AG10803 (cell line): ENCODE measurements around the gene ABI1.

Source experiments
- DNase-seq: peaks from one replicate; pipeline ENCODE4 v3.0.0; 2010; ENCODE audit warnings: low read depth
- H3K4me3 ChIP-seq: 2 replicates; pipeline ENCODE4 v1.5.1; 2011; ENCODE audit warnings: mild to moderate bottlenecking, low read length, control low read depth
- CTCF ChIP-seq: conservative IDR thresholded peaks from 2 replicates; pipeline ENCODE4 v1.5.1; 2011; ENCODE audit warnings: mild to moderate bottlenecking, low read length, control low read depth, inconsistent platforms

Gene ABI1

DNA sequence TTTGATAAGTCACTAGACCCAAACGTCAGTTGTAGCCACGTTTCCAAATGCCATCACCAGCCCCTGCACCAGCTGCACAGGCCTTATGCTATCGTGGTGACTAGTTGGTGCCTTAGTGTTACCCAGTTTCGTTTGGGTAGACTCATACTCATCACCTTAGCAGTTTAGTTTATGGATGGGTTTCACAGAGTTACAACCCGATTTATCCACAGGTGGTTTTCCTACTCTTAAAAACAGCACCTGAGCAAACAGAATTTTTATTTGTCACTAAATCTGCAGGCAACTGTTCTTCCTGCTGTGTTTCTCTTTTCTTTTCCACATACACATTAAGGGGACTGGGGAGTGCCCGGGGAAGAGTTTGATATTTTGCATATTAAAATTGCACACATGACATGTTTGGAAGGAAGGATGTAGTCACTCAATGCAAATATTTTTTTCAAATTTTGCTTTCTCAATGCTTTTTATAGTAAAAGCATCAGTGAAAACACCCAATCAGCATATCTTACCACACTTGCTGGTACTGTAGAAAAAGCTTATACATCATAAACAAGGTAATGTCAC lies 121.6 kb downstream of the ABI1 start:
- no peak for TF ChIP-seq CTCF
- no peak overlapping the region for H3K4me3 ChIP-seq
- DNase-seq: no peak

GRCh38 chr10:26738301-26738911 lies 122.4 kb downstream of the ABI1 start:
- DNase-seq: peak; percentile 18
- H3K4me3 ChIP-seq: no peak overlapping the region
- no peak for TF ChIP-seq CTCF

DNA sequence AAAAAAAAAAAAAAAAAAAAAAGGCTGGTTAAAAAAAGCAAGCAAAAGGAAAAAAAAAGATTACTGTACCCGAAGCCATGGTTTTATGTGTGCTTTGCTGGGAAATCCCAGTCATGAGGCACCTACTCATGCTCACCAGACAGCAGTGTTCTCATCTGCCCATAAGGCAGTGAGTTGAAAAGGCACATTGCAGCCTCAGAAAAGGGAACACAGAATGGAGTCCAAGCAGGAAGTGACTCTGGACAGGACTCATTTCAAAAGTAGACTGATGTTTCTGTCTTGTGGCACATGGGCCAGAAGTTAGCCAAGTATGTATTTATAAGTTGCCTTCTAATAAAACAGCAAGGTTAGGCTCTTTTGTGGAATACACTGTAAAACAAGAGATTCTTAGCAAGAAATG lies 123.0 kb downstream of the ABI1 start:
- TF ChIP-seq CTCF: no peak
- peak; percentile 33 for DNase-seq
- H3K4me3 ChIP-seq: no peak overlapping the region

GRCh38 chr10:26735435-26735834 lies 125.3 kb downstream of the ABI1 start:
- no peak overlapping the region for H3K4me3 ChIP-seq
- no peak for DNase-seq
- TF ChIP-seq CTCF: no peak

DNA sequence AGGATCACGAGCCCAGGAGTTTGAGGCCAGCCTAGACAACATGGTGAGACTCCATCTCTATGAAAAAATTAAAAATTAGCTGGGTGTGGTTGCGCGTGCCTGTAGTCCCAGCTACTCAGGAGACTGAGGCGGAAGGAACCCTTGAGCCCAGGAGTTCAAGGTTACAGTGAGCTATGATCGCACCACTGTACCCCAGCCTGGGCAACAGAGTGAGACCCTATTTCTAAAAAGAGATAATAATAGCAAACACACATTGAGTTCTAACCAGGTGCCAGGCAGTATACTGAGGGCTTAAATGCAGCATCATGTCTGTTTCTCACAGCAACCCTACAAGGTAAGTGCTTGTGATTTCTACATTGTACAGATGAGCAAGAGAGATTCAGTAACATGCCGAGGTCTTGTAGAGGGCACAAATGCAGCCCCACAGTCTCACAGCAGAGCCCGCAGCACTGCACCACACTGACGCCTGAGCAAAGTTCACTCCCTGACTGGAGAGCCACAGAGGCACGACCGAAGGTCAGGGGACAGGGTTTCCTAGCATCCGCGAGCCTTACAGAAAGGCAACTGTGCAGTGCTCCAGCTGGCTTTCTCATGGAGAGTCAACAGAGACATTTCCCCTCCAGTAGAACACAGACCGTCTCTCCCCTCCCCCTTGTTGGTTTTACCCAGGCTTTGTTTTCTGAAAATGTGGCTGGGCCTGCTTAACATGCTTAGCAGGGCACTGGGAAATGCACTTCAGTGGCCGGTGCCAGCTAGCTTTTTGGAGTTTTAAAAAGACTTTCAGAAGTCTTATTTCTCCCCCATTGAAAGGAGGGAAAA lies 126.8 kb downstream of the ABI1 start:
- TF ChIP-seq CTCF: no peak
- H3K4me3 ChIP-seq: no peak overlapping the region
- no peak for DNase-seq

DNA sequence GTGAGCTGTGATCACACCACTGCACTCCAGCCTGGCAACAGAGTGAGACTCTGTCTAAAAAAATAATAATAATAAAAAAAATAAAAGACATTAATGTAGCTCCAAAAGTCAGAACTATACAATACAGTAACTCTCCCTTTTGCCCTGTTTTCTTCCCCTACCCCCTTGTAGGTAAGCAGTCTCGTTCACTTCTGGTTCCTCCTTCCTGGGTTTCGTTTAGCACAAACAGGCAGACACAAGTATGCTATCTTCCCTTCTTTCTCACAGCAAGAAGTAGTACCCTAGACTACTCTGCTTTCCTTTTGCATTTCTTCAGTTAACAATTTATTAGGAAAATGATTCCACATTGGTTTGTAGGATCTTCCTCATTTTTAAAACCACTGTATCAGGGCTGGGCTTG lies 130.2 kb downstream of the ABI1 start:
- no peak for DNase-seq
- no peak for TF ChIP-seq CTCF
- H3K4me3 ChIP-seq: no peak overlapping the region

DNA sequence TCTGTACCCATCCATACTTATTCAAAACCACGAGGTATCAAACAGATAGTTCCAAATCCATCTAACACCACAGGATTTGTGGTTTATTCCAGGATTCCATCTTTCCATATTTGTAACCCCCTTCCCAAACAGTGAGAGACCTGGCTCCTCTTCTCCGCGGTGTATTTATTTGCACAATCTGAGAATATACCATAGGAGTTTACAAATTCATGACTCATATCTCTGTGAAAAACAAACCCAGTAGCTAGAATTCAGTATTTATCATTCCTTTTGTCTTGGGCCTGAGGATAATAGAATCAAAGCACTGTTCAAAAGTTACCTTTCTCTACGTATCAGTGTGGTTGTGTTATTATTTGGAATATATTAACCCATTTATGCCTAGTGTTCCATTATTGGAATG lies 131.4 kb downstream of the ABI1 start:
- no peak for DNase-seq
- no peak overlapping the region for H3K4me3 ChIP-seq
- TF ChIP-seq CTCF: no peak
